HEK293 (cell line): Measurements from ENCODE around the gene IFNLR1.

ENCODE experiments used
- FEZF1 ChIP-seq: fragments of 450-650 bp; formaldehyde crosslinking; IDR thresholded peaks from 2 replicates; pipeline ENCODE4 v1.5.1; 2016; ENCODE audit warnings: missing biosample characterization, missing genetic modification characterization
- OSR2 ChIP-seq: fragments of 450-650 bp; formaldehyde crosslinking; IDR thresholded peaks from 2 replicates; pipeline ENCODE4 v1.5.1; 2016; ENCODE audit warnings: missing biosample characterization, missing genetic modification characterization
- ZBTB1 ChIP-seq: fragments of 450-650 bp; formaldehyde crosslinking; IDR thresholded peaks from 2 replicates; pipeline ENCODE4 v1.5.1; 2016; ENCODE audit warnings: missing biosample characterization, missing genetic modification characterization
- ZFP37 ChIP-seq: fragments of 450-650 bp; formaldehyde crosslinking; IDR thresholded peaks from 2 replicates; pipeline ENCODE4 v1.5.1; 2016; ENCODE audit warnings: missing biosample characterization, missing genetic modification characterization
- ZNF132 ChIP-seq: fragments of 450-650 bp; formaldehyde crosslinking; IDR thresholded peaks from 2 replicates; pipeline ENCODE4 v1.5.1; 2017; ENCODE audit warnings: missing biosample characterization, missing genetic modification characterization, borderline replicate concordance
- ZNF175 ChIP-seq: fragments of 450-650 bp; formaldehyde crosslinking; IDR thresholded peaks from 2 replicates; pipeline ENCODE4 v1.5.1; 2016; ENCODE audit warnings: missing biosample characterization, missing genetic modification characterization
- ZNF202 ChIP-seq: fragments of 450-650 bp; formaldehyde crosslinking; IDR thresholded peaks from 2 replicates; pipeline ENCODE4 v1.5.1; 2016; ENCODE audit warnings: missing biosample characterization, missing genetic modification characterization, borderline replicate concordance
- ZNF214 ChIP-seq: fragments of 450-650 bp; formaldehyde crosslinking; IDR thresholded peaks from 2 replicates; pipeline ENCODE4 v1.5.1; 2017; ENCODE audit warnings: missing biosample characterization, mild to moderate bottlenecking, missing genetic modification characterization, borderline replicate concordance
- ZNF341 ChIP-seq: fragments of 450-650 bp; formaldehyde crosslinking; IDR thresholded peaks from 2 replicates; pipeline ENCODE4; 2016; ENCODE audit warnings: low read depth, missing biosample characterization, missing genetic modification characterization
- ZNF350 ChIP-seq: fragments of 450-650 bp; formaldehyde crosslinking; IDR thresholded peaks from 2 replicates; pipeline ENCODE4 v1.5.0; 2017; ENCODE audit warnings: missing biosample characterization, mild to moderate bottlenecking, missing genetic modification characterization
- ZNF571 ChIP-seq: fragments of 450-650 bp; formaldehyde crosslinking; IDR thresholded peaks from 2 replicates; pipeline ENCODE4 v1.5.0; 2017; ENCODE audit warnings: missing biosample characterization, missing genetic modification characterization
- ZNF654 ChIP-seq: fragments of 450-650 bp; formaldehyde crosslinking; IDR thresholded peaks from 2 replicates; pipeline ENCODE4 v1.5.1; 2016; ENCODE audit warnings: low read depth, missing biosample characterization, missing genetic modification characterization
- ZNF777 ChIP-seq: fragments of 450-650 bp; formaldehyde crosslinking; IDR thresholded peaks from 2 replicates; pipeline ENCODE4 v1.5.1; 2017; ENCODE audit warnings: missing biosample characterization, missing genetic modification characterization, borderline replicate concordance
- ZSCAN16 ChIP-seq: fragments of 450-650 bp; formaldehyde crosslinking; IDR thresholded peaks from 2 replicates; pipeline ENCODE4 v1.5.1; 2016; ENCODE audit warnings: missing biosample characterization, missing genetic modification characterization
- ZSCAN23 ChIP-seq: fragments of 450-650 bp; formaldehyde crosslinking; IDR thresholded peaks from 2 replicates; pipeline ENCODE4 v1.5.1; 2016; ENCODE audit warnings: missing biosample characterization, missing genetic modification characterization
- ZSCAN30 ChIP-seq: fragments of 450-650 bp; IDR thresholded peaks from 2 replicates; pipeline ENCODE4 v1.5.1; 2018; ENCODE audit warnings: missing biosample characterization, mild to moderate bottlenecking, missing genetic modification characterization, moderate library complexity
- TF ChIP-seq, protein P1 (sequence below): fragments of 450-650 bp; formaldehyde crosslinking; IDR thresholded peaks from 2 replicates; pipeline ENCODE4 v1.5.1; 2016; ENCODE audit warnings: missing biosample characterization, missing genetic modification characterization
- TF ChIP-seq, protein P2 (sequence below): fragments of 450-650 bp; formaldehyde crosslinking; IDR thresholded peaks from 2 replicates; pipeline ENCODE4 v1.5.1; 2016; ENCODE audit warnings: missing biosample characterization, missing genetic modification characterization
- TF ChIP-seq, protein P3 (sequence below): fragments of 450-650 bp; formaldehyde crosslinking; IDR thresholded peaks from 2 replicates; pipeline ENCODE4 v1.5.1; 2016; ENCODE audit warnings: missing biosample characterization, missing genetic modification characterization
- TF ChIP-seq, protein P4 (sequence below): fragments of 450-650 bp; formaldehyde crosslinking; IDR thresholded peaks from 2 replicates; pipeline ENCODE4 v1.5.1; 2016; ENCODE audit warnings: missing biosample characterization, missing genetic modification characterization, low read depth
- TF ChIP-seq, protein P5 (sequence below): fragments of 450-650 bp; formaldehyde crosslinking; IDR thresholded peaks from 2 replicates; pipeline ENCODE4 v1.5.1; 2017; ENCODE audit warnings: missing biosample characterization, missing genetic modification characterization
- TF ChIP-seq, protein P6 (sequence below): fragments of 450-650 bp; formaldehyde crosslinking; IDR thresholded peaks from 2 replicates; pipeline ENCODE4 v1.5.1; 2016; ENCODE audit warnings: missing biosample characterization, missing genetic modification characterization
- TF ChIP-seq, protein P7 (sequence below): fragments of 450-650 bp; formaldehyde crosslinking; IDR thresholded peaks from 2 replicates; pipeline ENCODE4 v1.5.0; 2017; ENCODE audit warnings: missing biosample characterization, missing genetic modification characterization, borderline replicate concordance

IFNLR1 gene

DNA sequence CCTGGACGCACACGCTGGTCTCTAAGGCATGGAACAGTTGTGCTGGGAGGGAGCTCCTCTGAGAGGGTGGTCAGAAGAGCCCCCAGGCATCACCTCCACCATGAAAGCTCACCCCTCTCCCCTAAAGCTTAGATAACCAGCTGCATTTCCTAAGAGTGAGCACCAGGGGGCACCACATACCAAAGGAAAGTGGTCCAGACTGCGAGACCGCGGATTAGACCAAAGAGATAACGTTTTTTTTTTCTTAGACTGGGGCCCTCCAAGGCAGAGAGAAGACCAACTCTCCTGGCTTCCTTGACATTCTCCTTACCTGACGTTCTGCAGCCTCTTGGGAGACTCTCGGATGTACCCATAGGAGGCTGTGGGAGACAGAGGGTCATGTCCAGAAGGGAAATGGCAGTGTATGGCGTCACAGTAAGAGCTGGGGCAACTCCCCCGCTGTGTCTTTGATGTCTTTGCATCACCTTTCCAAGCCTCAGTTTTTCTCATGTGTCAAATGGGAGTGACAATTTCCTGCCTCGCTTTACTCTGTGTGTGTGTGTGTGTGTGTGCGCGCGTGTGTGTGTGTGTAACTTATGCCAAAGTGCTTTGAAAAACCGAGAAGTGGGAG, 12.3 kb upstream of the IFNLR1 start (continued):
- TF ChIP-seq ZNF132 (tag by site-specific recombination) (no peak), OSR2 (no peak), ZNF654 (tag by site-specific recombination) (peak; percentile 81), ZSCAN16 (tag by site-specific recombination) (no peak), ZNF571 (tag by site-specific recombination) (no peak), ZNF341 (tag by site-specific recombination) (no peak), ZSCAN23 (tag by site-specific recombination) (no peak), ZNF214 (tag by site-specific recombination) (no peak), ZNF202 (tag by site-specific recombination) (no peak), ZNF777 (tag by site-specific recombination) (no peak), ZBTB1 (tag by site-specific recombination) (no peak), ZNF175 (no peak), FEZF1 (tag by site-specific recombination) (no peak), ZSCAN30 (tag by site-specific recombination) (0 out of 2 replicates have a peak, but pooled peaks have one; percentile 27), ZNF350 (tag by site-specific recombination) (no peak), ZFP37 (tag by site-specific recombination) (0 out of 2 replicates have a peak, but pooled peaks have one; percentile 36)
- TF ChIP-seq, protein P1, sequence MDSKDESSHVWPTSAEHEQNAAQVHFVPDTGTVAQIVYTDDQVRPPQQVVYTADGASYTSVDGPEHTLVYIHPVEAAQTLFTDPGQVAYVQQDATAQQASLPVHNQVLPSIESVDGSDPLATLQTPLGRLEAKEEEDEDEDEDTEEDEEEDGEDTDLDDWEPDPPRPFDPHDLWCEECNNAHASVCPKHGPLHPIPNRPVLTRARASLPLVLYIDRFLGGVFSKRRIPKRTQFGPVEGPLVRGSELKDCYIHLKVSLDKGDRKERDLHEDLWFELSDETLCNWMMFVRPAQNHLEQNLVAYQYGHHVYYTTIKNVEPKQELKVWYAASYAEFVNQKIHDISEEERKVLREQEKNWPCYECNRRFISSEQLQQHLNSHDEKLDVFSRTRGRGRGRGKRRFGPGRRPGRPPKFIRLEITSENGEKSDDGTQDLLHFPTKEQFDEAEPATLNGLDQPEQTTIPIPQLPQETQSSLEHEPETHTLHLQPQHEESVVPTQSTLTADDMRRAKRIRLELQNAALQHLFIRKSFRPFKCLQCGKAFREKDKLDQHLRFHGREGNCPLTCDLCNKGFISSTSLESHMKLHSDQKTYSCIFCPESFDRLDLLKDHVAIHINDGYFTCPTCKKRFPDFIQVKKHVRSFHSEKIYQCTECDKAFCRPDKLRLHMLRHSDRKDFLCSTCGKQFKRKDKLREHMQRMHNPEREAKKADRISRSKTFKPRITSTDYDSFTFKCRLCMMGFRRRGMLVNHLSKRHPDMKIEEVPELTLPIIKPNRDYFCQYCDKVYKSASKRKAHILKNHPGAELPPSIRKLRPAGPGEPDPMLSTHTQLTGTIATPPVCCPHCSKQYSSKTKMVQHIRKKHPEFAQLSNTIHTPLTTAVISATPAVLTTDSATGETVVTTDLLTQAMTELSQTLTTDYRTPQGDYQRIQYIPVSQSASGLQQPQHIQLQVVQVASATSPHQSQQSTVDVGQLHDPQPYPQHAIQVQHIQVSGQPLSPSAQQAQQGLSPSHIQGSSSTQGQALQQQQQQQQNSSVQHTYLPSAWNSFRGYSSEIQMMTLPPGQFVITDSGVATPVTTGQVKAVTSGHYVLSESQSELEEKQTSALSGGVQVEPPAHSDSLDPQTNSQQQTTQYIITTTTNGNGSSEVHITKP (tag by site-specific recombination), result peak; percentile 64; the same call in 1 of the 2 replicates
- TF ChIP-seq, protein P2, sequence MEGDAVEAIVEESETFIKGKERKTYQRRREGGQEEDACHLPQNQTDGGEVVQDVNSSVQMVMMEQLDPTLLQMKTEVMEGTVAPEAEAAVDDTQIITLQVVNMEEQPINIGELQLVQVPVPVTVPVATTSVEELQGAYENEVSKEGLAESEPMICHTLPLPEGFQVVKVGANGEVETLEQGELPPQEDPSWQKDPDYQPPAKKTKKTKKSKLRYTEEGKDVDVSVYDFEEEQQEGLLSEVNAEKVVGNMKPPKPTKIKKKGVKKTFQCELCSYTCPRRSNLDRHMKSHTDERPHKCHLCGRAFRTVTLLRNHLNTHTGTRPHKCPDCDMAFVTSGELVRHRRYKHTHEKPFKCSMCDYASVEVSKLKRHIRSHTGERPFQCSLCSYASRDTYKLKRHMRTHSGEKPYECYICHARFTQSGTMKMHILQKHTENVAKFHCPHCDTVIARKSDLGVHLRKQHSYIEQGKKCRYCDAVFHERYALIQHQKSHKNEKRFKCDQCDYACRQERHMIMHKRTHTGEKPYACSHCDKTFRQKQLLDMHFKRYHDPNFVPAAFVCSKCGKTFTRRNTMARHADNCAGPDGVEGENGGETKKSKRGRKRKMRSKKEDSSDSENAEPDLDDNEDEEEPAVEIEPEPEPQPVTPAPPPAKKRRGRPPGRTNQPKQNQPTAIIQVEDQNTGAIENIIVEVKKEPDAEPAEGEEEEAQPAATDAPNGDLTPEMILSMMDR (tag by site-specific recombination), result peak; percentile 84
- TF ChIP-seq, protein P3, sequence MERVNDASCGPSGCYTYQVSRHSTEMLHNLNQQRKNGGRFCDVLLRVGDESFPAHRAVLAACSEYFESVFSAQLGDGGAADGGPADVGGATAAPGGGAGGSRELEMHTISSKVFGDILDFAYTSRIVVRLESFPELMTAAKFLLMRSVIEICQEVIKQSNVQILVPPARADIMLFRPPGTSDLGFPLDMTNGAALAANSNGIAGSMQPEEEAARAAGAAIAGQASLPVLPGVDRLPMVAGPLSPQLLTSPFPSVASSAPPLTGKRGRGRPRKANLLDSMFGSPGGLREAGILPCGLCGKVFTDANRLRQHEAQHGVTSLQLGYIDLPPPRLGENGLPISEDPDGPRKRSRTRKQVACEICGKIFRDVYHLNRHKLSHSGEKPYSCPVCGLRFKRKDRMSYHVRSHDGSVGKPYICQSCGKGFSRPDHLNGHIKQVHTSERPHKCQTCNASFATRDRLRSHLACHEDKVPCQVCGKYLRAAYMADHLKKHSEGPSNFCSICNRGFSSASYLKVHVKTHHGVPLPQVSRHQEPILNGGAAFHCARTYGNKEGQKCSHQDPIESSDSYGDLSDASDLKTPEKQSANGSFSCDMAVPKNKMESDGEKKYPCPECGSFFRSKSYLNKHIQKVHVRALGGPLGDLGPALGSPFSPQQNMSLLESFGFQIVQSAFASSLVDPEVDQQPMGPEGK, result peak; percentile 36; the same call in 1 of the 2 replicates
- TF ChIP-seq, protein P4, sequence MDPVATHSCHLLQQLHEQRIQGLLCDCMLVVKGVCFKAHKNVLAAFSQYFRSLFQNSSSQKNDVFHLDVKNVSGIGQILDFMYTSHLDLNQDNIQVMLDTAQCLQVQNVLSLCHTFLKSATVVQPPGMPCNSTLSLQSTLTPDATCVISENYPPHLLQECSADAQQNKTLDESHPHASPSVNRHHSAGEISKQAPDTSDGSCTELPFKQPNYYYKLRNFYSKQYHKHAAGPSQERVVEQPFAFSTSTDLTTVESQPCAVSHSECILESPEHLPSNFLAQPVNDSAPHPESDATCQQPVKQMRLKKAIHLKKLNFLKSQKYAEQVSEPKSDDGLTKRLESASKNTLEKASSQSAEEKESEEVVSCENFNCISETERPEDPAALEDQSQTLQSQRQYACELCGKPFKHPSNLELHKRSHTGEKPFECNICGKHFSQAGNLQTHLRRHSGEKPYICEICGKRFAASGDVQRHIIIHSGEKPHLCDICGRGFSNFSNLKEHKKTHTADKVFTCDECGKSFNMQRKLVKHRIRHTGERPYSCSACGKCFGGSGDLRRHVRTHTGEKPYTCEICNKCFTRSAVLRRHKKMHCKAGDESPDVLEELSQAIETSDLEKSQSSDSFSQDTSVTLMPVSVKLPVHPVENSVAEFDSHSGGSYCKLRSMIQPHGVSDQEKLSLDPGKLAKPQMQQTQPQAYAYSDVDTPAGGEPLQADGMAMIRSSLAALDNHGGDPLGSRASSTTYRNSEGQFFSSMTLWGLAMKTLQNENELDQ, result no peak
- TF ChIP-seq, protein P5, sequence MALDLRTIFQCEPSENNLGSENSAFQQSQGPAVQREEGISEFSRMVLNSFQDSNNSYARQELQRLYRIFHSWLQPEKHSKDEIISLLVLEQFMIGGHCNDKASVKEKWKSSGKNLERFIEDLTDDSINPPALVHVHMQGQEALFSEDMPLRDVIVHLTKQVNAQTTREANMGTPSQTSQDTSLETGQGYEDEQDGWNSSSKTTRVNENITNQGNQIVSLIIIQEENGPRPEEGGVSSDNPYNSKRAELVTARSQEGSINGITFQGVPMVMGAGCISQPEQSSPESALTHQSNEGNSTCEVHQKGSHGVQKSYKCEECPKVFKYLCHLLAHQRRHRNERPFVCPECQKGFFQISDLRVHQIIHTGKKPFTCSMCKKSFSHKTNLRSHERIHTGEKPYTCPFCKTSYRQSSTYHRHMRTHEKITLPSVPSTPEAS, result peak; percentile 54; the same call in 1 of the 2 replicates
- TF ChIP-seq, protein P6, sequence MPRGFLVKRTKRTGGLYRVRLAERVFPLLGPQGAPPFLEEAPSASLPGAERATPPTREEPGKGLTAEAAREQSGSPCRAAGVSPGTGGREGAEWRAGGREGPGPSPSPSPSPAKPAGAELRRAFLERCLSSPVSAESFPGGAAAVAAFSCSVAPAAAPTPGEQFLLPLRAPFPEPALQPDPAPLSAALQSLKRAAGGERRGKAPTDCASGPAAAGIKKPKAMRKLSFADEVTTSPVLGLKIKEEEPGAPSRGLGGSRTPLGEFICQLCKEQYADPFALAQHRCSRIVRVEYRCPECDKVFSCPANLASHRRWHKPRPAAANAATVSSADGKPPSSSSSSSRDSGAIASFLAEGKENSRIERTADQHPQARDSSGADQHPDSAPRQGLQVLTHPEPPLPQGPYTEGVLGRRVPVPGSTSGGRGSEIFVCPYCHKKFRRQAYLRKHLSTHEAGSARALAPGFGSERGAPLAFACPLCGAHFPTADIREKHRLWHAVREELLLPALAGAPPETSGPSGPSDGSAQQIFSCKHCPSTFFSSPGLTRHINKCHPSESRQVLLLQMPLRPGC (tag by site-specific recombination), result no peak
- TF ChIP-seq, protein P7, sequence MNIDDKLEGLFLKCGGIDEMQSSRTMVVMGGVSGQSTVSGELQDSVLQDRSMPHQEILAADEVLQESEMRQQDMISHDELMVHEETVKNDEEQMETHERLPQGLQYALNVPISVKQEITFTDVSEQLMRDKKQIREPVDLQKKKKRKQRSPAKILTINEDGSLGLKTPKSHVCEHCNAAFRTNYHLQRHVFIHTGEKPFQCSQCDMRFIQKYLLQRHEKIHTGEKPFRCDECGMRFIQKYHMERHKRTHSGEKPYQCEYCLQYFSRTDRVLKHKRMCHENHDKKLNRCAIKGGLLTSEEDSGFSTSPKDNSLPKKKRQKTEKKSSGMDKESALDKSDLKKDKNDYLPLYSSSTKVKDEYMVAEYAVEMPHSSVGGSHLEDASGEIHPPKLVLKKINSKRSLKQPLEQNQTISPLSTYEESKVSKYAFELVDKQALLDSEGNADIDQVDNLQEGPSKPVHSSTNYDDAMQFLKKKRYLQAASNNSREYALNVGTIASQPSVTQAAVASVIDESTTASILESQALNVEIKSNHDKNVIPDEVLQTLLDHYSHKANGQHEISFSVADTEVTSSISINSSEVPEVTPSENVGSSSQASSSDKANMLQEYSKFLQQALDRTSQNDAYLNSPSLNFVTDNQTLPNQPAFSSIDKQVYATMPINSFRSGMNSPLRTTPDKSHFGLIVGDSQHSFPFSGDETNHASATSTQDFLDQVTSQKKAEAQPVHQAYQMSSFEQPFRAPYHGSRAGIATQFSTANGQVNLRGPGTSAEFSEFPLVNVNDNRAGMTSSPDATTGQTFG (tag by site-specific recombination), result no peak
